K562 (cell line): Measurements from ENCODE around the gene GSKIP. TPM values are rescaled to one million over a fixed set of nuclear protein-coding genes. Genes with fewer than 3 reads are reported as not detected.

ENCODE experiments used
- ATAC-seq: fragments of 200-7000 bp; cut with Tn5 transposase; 3 replicates; pipeline ENCODE4 v1.9.1; 2020; ENCODE audit warnings: moderate library complexity
- BruUV-seq: library from RNA; stranded (reverse); fragments of 400-500 nt; replicated peaks from 2 replicates; lab custom pipeline; 2021; lab: Mats Ljungman, UMichigan
- CTCF ChIA-PET: fragments of 300-600 bp; formaldehyde crosslinking; extraction: SDS; loops from one replicate; lab custom pipeline; 2021; ENCODE audit warnings: low intra/inter-chr PET ratio; lab: Yijun Ruan, JAX
- POLR2A ChIA-PET: fragments of 300-600, 350-650 bp; sonication (Branson Sonifier 250); formaldehyde crosslinking; extraction: SDS; loops from one replicate; lab custom pipeline; 2021; ENCODE audit warnings: antibody characterized with exemption, inconsistent platforms; lab: Yijun Ruan, JAX
- DNase-seq, 4 experiments: peaks; one replicate each; pipeline versions ENCODE4 v3.0.0 to v3.0.0-alpha.2; 2011 to 2018; ENCODE audit warnings: low spot score in 3 of 4, mixed read lengths in 3 of 4; ENCODE audit errors: extremely low read depth in 1 of 4
- FAIRE-seq: peaks from 2 replicates; lab custom pipeline; 2011; peaks lifted over from hg19 to GRCh38; lab: Jason Lieb, UNC
- H2AFZ ChIP-seq: 2 replicates; pipeline ENCODE4 v1.6.0; 2011; ENCODE audit warnings: low read depth, low read length, control low read depth, inconsistent platforms
- H3K27ac ChIP-seq: fragments of 200-600 bp; 3 replicates; pipeline ENCODE4 v1.8.0; 2011; ENCODE audit warnings: low read depth, mild to moderate bottlenecking, control low read depth, inconsistent platforms, low read length, moderate library complexity, mixed read lengths; ENCODE audit errors: extremely low read depth
- H3K27me3 ChIP-seq, 2 experiments: fragments of 300-600 bp in 1 of 2; 2 replicates in 1 of 2; 3 replicates in 1 of 2; pipeline versions ENCODE4 v1.6.0 to v1.8.0; 2011; ENCODE audit warnings: inconsistent platforms in 2 of 2, low read length in 2 of 2, mild to moderate bottlenecking in 1 of 2, mixed read lengths in 1 of 2, moderate library complexity in 1 of 2; ENCODE audit not compliant: control insufficient read depth in 2 of 2, insufficient read depth in 2 of 2
- H3K36me3 ChIP-seq: fragments of 300-600 bp; 3 replicates; pipeline ENCODE4 v1.8.0; 2011; ENCODE audit warnings: mild to moderate bottlenecking, low read length, inconsistent platforms; ENCODE audit not compliant: control insufficient read depth, insufficient read depth
- H3K4me1 ChIP-seq, 2 experiments: fragments of 200-600 bp in 1 of 2; replicated peaks in 1 of 2; 2 replicates in 1 of 2; 3 replicates in 1 of 2; pipeline versions ENCODE4 v1.5.1 to v1.8.0; 2011; ENCODE audit warnings: inconsistent platforms in 2 of 2, low read length in 2 of 2, mild to moderate bottlenecking in 1 of 2, mixed read lengths in 1 of 2, moderate library complexity in 1 of 2; ENCODE audit not compliant: control insufficient read depth in 2 of 2, insufficient read depth in 2 of 2
- H3K4me2 ChIP-seq: 2 replicates; pipeline ENCODE4 v1.6.1; 2011; ENCODE audit warnings: low read length, control low read depth, inconsistent platforms, mixed read lengths; ENCODE audit not compliant: insufficient read depth
- H3K4me3 ChIP-seq: fragments of 200-600 bp; sonication (generic), shearing (Covaris generic); 2 replicates; pipeline ENCODE4 v1.5.1; 2016; ENCODE audit warnings: control low read depth, inconsistent platforms
- H3K79me2 ChIP-seq: fragments of 200-600 bp; 3 replicates; pipeline ENCODE4 v1.8.0; 2011; ENCODE audit warnings: low read length, inconsistent platforms; ENCODE audit not compliant: control insufficient read depth, insufficient read depth
- H3K9ac ChIP-seq, 2 experiments: 2 replicates each; pipeline versions ENCODE4 v1.6.0 to v1.6.1; 2011; ENCODE audit warnings: low read depth in 2 of 2, low read length in 2 of 2, control low read depth in 1 of 2, inconsistent platforms in 1 of 2, mild to moderate bottlenecking in 1 of 2, mixed read lengths in 1 of 2; ENCODE audit not compliant: insufficient read depth in 1 of 2
- H3K9me1 ChIP-seq: one replicate; pipeline ENCODE4 v1.6.0; 2011; ENCODE audit warnings: inconsistent platforms, mild to moderate bottlenecking, low read length, moderate library complexity; ENCODE audit not compliant: control insufficient read depth, insufficient read depth
- H3K9me3 ChIP-seq: replicated peaks from 2 replicates; pipeline ENCODE4 v1.5.1; 2011; ENCODE audit warnings: low read depth, low read length, inconsistent platforms; ENCODE audit not compliant: control insufficient read depth, insufficient read depth
- H4K20me1 ChIP-seq: replicated peaks from 2 replicates; pipeline ENCODE4 v1.6.1; 2011; ENCODE audit warnings: low read length, inconsistent platforms, mixed read lengths; ENCODE audit not compliant: control insufficient read depth, insufficient read depth
- DACH1 ChIP-seq: fragments of 450-650 bp; IDR thresholded peaks from 2 replicates; pipeline ENCODE4 v1.6.1; 2018; ENCODE audit not compliant: partially characterized antibody
- ERF ChIP-seq: fragments of 450-650 bp; formaldehyde crosslinking; IDR thresholded peaks from 2 replicates; pipeline ENCODE4 v1.4.0; 2020; ENCODE audit warnings: mild to moderate bottlenecking, mixed read lengths
- EZH2 ChIP-seq: IDR thresholded peaks from 2 replicates; pipeline ENCODE4 v1.6.1; 2012; ENCODE audit warnings: low read depth, mild to moderate bottlenecking, inconsistent platforms, low read length, borderline replicate concordance
- FOXM1 ChIP-seq, 2 experiments: fragments of 450-650 bp in 1 of 2; sonication (generic) in 1 of 2; formaldehyde crosslinking in 1 of 2; IDR thresholded peaks; 2 replicates each; pipeline versions ENCODE4 v1.6.1 to v1.9.0; 2017 to 2022; ENCODE audit warnings: low read depth in 2 of 2, mild to moderate bottlenecking in 2 of 2, missing genetic modification reagents in 1 of 2, moderate library complexity in 1 of 2
- MEF2A ChIP-seq: IDR thresholded peaks from 2 replicates; pipeline ENCODE4 v1.6.1; 2011; ENCODE audit warnings: low read depth, mild to moderate bottlenecking, low read length, moderate library complexity; ENCODE audit not compliant: control insufficient read depth
- PHF20 ChIP-seq: fragments of 450-650 bp; IDR thresholded peaks from 2 replicates; pipeline ENCODE4 v1.6.1; 2018; ENCODE audit not compliant: partially characterized antibody
- RHOXF2B ChIP-seq: fragments of 250-450 bp; sonication (Bioruptor Pico); conservative IDR thresholded peaks from 2 replicates; pipeline ENCODE4 v1.5.1; 2021
- USF2 ChIP-seq: sonication (generic); formaldehyde crosslinking; IDR thresholded peaks from 2 replicates; pipeline ENCODE4 v1.5.0; 2020; ENCODE audit warnings: missing genetic modification reagents
- ZNF277 ChIP-seq: fragments of 250-450 bp; sonication (Bioruptor Pico); IDR thresholded peaks from 2 replicates; pipeline ENCODE4 v1.8.0; 2022; ENCODE audit warnings: inconsistent platforms, mild to moderate bottlenecking, moderate library complexity, borderline replicate concordance
- ZNF407 ChIP-seq: fragments of 450-650 bp; IDR thresholded peaks from 2 replicates; pipeline ENCODE4 v1.6.1; 2016; ENCODE audit warnings: low read depth
- ZNF586 ChIP-seq: fragments of 450-650 bp; formaldehyde crosslinking; conservative IDR thresholded peaks from 2 replicates; pipeline ENCODE4 v1.4.0; 2020; ENCODE audit warnings: mild to moderate bottlenecking, moderate library complexity
- ZSCAN29 ChIP-seq: fragments of 450-650 bp; IDR thresholded peaks from 2 replicates; pipeline ENCODE4 v1.6.1; 2017
- WGBS: fragments of 100-300 bp; shearing (Covaris generic); methylation state at CpG from one replicate; pipeline ENCODE4 v1.1.6; 2016; ENCODE audit warnings: low coverage, mixed read lengths; ENCODE audit not compliant: insufficient coverage; ENCODE audit errors: missing lambda C conversion rate; 5-methylcytosine and 5-hydroxymethylcytosine counted together
- in situ Hi-C: fragments of 300-500 bp; cut with MboI; formaldehyde crosslinking; loops from 4 replicates; pipeline ENCODE4 v1.15.0; 2018; ENCODE audit warnings: inconsistent platforms, mixed read lengths
- intact Hi-C: fragments of 100-400 bp; cut with micrococcal nuclease; formaldehyde crosslinking; loops from 2 replicates; pipeline ENCODE4 v1.14.2; 2022
- polyA plus RNA-seq, 8 experiments: library from polyadenylated mRNA; depleted of rRNA in 4 of 8; stranded (reverse) in 5 of 8; unstranded in 3 of 8; fragments of >200 nt; fragmentation: Nextera tagmentation in 2 of 8; fragmentation: Illumina TruSeq in 1 of 8; extraction: Ambion mirVana in 2 of 8; extraction: Trizol in 1 of 8; gene quantifications; 2 replicates each; pipeline versions ENCODE4 v1.2.1 to v1.2.3, GENCODE V29; 2011 to 2014; ENCODE audit warnings: inconsistent platforms in 1 of 8, missing spikeins in 1 of 8
- total RNA-seq, 7 experiments: library from RNA; depleted of rRNA in 6 of 7; stranded (reverse); fragments of >200 nt in 6 of 7; fragmentation: Illumina TruSeq in 2 of 7; extraction: Trizol in 2 of 7; gene quantifications; 2 replicates each; pipeline versions ENCODE4 v1.2.1 to v1.2.3, GENCODE V29; 2011 to 2021; ENCODE audit warnings: low replicate concordance in 1 of 7

GSKIP gene
- total and polyA plus RNA-seq, 9 of the 15 experiments (the other 6 are each of a cell fraction or from before 2014, with no cell fraction given), result 12.9 to 58.9 (median 22.2) TPM

- Histone ChIP-seq H3K4me3 (no peak overlapping the region), H3K4me1 (peaks cover 10 to 20% of the 10 kb centered on the region in 2 experiments; a peak in 4 of 5 replicates), H3K36me3 (no peaks in the 10 kb centered on the region), H3K9me1 (no peaks in the 10 kb centered on the region), H3K9ac (no peak overlapping the region), H3K9me3 (no peaks in the 10 kb centered on the region), H3K27ac (no peak overlapping the region), H2AFZ (no peak overlapping the region), H3K27me3 (no peaks in the 10 kb centered on the region), H3K4me2 (no peak overlapping the region), H3K79me2 (no peaks in the 10 kb centered on the region), H4K20me1 (no peaks in the 10 kb centered on the region)
- BruUV-seq, result no TSS peak
- 67% methylated on average over 4 of the region's 7 CpGs for WGBS
- ATAC-seq (no peak), FAIRE-seq (no peak), DNase-seq (no peak)
- in situ Hi-C loops (no loop called here), intact Hi-C loops (no loop called here)
- CTCF ChIA-PET, result no interaction called here
- POLR2A ChIA-PET, result no interaction called here
- TF ChIP-seq ZSCAN29 (no peak), MEF2A (no peak), ZNF407 (no peak), DACH1 (no peak), FOXM1 (IDR thresholded peaks at IDR 0.05; ENCODE audit: low read depth) (no peak), FOXM1 (CRISPR knock-in tag; IDR thresholded peaks at IDR 0.05; ENCODE audit: low read depth) (no peak), EZH2 (no peak), ZNF277 (CRISPR knock-in tag) (no peak), RHOXF2B (CRISPR knock-in tag) (no peak), PHF20 (no peak), ZNF586 (no peak), USF2 (CRISPR knock-in tag) (no peak), ERF (no peak)
Measured at GRCh38 chr14:96394047-96394815, 30.9 kb downstream of the GSKIP start.
